GM06990 (cell line): ENCODE data around the gene FOXG1.
A peak's percentile ranks its signal among the peaks of the same experiment; 100 is the strongest.

Experiments used
- DNase-seq: peaks from one replicate; pipeline ENCODE4 v3.0.0-alpha.2; 2011; ENCODE audit not compliant: insufficient read length; ENCODE audit errors: extremely low read depth
- H3K27me3 ChIP-seq: replicated peaks from 2 replicates; pipeline ENCODE4 v1.6.0; 2011; ENCODE audit warnings: low read length; ENCODE audit not compliant: control insufficient read depth, insufficient read depth
- H3K36me3 ChIP-seq: 2 replicates; pipeline ENCODE4 v1.5.1; 2011; ENCODE audit warnings: low read length; ENCODE audit not compliant: control insufficient read depth, insufficient read depth
- H3K4me3 ChIP-seq: replicated peaks from 2 replicates; pipeline ENCODE4 v1.5.1; 2011; ENCODE audit warnings: low read depth, mild to moderate bottlenecking, control low read depth, low read length
- TF ChIP-seq, protein P1 (sequence below): IDR thresholded peaks from 2 replicates; pipeline ENCODE4 v1.5.1; 2011; ENCODE audit warnings: low read length, control low read depth, mild to moderate bottlenecking, inconsistent platforms; ENCODE audit not compliant: insufficient read depth, poor library complexity, severe bottlenecking

The FOXG1 gene

GRCh38 chr14:28766469-28766955 lies at the start of gene FOXG1:
FOXG1 (plus strand) TSS chr14:28766787; CDS start chr14:28767280, 493 bp downstream.
- H3K27me3 ChIP-seq: no peaks in the 10 kb centered on the region
- TF ChIP-seq, protein P1, sequence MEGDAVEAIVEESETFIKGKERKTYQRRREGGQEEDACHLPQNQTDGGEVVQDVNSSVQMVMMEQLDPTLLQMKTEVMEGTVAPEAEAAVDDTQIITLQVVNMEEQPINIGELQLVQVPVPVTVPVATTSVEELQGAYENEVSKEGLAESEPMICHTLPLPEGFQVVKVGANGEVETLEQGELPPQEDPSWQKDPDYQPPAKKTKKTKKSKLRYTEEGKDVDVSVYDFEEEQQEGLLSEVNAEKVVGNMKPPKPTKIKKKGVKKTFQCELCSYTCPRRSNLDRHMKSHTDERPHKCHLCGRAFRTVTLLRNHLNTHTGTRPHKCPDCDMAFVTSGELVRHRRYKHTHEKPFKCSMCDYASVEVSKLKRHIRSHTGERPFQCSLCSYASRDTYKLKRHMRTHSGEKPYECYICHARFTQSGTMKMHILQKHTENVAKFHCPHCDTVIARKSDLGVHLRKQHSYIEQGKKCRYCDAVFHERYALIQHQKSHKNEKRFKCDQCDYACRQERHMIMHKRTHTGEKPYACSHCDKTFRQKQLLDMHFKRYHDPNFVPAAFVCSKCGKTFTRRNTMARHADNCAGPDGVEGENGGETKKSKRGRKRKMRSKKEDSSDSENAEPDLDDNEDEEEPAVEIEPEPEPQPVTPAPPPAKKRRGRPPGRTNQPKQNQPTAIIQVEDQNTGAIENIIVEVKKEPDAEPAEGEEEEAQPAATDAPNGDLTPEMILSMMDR: no peak
- H3K4me3 ChIP-seq: no peak within 1 kb of the TSS
- H3K36me3 ChIP-seq: no peaks in the 10 kb centered on the region
- DNase-seq: peak; percentile 82

DNA sequence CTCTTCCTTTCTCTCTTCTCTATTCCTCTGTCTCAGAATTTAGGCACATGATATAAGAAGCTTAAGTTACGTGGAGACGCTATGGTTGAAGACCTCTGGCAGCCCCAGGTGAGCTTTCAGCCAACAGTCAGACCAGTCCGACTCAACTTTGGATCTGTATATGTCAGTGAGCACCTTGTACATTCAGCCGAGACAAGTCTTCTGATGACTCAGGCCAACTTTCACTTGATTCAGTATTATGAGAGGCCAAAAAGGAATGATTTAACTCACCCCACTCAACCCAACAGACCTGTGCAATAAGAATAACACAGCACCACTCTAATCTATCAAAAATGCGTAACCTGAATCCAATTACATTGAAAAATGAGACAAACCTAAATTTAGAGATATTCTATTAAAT lies 47.5 kb upstream of the FOXG1 start:
- DNase-seq: no peak
- Histone ChIP-seq H3K27me3 (no peaks in the 10 kb centered on the region), H3K4me3 (no peak overlapping the region), H3K36me3 (no peaks in the 10 kb centered on the region)
- TF ChIP-seq, protein P1: no peak

DNA sequence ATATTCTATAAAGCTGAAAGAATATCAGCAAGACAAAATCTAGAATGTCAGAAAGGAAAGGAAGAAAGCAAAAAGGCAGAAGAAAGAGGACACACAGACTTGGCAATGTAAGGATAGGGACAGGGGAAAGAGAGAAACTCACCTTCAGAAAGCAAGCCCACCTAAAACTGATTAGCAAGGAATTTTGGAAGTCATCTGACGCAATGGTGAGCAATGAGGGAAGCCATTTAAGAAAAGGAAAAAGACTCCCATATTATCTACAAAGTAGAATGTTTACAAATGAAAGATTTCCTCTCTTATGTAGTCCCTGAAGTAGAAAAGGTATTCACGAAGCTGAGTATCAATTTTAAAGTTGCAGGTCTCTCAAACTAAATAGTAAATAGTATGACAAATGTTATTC lies 35.2 kb upstream of the FOXG1 start:
- TF ChIP-seq, protein P1: no peak
- DNase-seq: no peak
- no peak overlapping the region for H3K4me3 ChIP-seq
- no peaks in the 10 kb centered on the region for H3K36me3 ChIP-seq
- H3K27me3 ChIP-seq: no peaks in the 10 kb centered on the region

DNA sequence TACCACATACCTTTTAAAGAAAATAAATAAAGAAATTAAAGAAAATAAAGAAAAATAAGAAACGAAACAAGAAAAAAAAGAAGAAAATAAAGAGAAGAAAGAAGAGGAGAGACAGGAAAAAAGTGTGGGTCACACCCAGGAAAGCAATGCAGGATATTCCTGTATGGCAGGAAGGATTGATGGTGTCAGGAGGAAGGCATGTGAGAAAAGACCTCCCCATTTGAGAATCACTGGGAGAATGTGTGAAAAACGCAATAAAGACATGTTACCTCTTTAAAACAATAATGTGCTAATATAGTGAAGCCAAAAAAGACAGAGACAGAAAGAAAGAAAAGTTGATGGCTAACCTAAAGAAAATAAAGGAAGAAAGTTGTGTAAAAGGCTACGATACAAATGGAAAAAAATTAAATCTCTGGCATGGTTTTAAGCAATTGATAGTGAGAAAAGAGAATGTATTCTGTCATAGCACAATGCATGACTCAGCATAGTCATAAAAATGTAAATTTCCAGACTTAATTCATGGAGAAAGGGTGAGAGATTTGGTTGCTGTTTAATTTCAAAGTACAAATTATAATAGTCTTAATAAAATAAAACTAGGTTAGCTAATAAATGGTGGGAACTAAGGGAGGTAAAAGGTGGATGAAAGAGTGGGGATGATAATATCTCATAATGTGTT lies 24.3 kb upstream of the FOXG1 start:
- Histone ChIP-seq H3K27me3 (no peaks in the 10 kb centered on the region), H3K36me3 (no peaks in the 10 kb centered on the region), H3K4me3 (no peak overlapping the region)
- TF ChIP-seq, protein P1: no peak
- no peak for DNase-seq

DNA sequence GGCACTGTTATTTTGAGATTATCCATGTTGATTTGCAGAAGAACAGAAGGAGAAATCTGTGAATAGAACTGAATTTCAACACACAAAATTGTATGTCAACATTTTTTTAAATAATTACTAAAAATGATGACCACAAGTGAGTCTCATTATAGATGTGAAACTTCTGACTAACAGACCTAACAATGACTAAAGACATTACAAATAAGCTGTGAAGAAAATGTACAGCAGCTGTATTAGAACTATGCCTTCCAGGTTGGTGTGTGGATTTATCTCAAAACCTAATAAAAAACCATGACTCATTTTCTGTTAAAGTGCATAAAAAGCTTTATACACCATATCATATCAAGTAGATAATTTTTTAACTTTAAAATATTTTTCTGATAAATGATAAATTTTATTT lies 22.5 kb upstream of the FOXG1 start:
- H3K36me3 ChIP-seq: no peaks in the 10 kb centered on the region
- H3K27me3 ChIP-seq: no peaks in the 10 kb centered on the region
- H3K4me3 ChIP-seq: no peak overlapping the region
- TF ChIP-seq, protein P1: no peak
- DNase-seq: no peak
